ENCODE measurements around the gene GCGR. TPM values are rescaled to one million over a fixed set of nuclear protein-coding genes. Genes with fewer than 3 reads are reported as not detected.
A peak's percentile ranks its signal among the peaks of the same experiment; 100 is the strongest.

Gene GCGR
- polyA plus RNA-seq, 1 donor (not counting 4 experiments of a cell fraction or from before 2014, with no cell fraction given): not detected

GRCh38 chr17:81802856-81803643 lies 900 bp upstream of the GCGR start:
- Histone ChIP-seq H3K4me2 (ENCODE audit: control insufficient read depth, extremely low read depth, insufficient read depth, low read depth, low read length) (no peak overlapping the region), H2AFZ (ENCODE audit: control insufficient read depth, low read length) (no peak overlapping the region), H3K9me3 (ENCODE audit: control insufficient read depth, low read depth, low read length) (no peaks in the 10 kb centered on the region), H3K36me3 (ENCODE audit: control insufficient read depth in 2 of 2, extremely low read depth in 1 of 2, insufficient read depth in 2 of 2, low read length in 2 of 2) (no peaks in the 10 kb centered on the region), H3K27ac (ENCODE audit: control insufficient read depth, insufficient read depth, low read length) (no peak overlapping the region), H3K79me2 (ENCODE audit: control insufficient read depth, insufficient read depth, low read length) (no peaks in the 10 kb centered on the region), H3K4me1 (ENCODE audit: control insufficient read depth, extremely low read depth, insufficient read depth, low read length) (no peaks in the 10 kb centered on the region), H4K20me1 (ENCODE audit: control insufficient read depth, extremely low read depth, insufficient read depth, low read length) (no peaks in the 10 kb centered on the region), H3K4me3 (ENCODE audit: control insufficient read depth in 2 of 3, extremely low read depth in 1 of 3, insufficient read depth in 2 of 3, low read depth in 1 of 3, low read length in 3 of 3) (no peak overlapping the region), H3K9me1 (ENCODE audit: control insufficient read depth, extremely low read depth, insufficient read depth, low read length) (no peaks in the 10 kb centered on the region), H3K27me3 (ENCODE audit: control insufficient read depth, extremely low read depth, insufficient read depth, low read length) (peaks cover 75% of the 10 kb centered on the region), H3K9ac (ENCODE audit: control insufficient read depth, extremely low read depth, insufficient read depth, low read length) (no peak overlapping the region)
- DNase-seq (ENCODE audit: low read depth, low spot score) (no peak), FAIRE-seq (no peak)
- dilution Hi-C loops (cut with MboI; ENCODE audit: extremely low pct_ligation_motif_present, low sequenced_read_pairs): no loop called here
- TF ChIP-seq EZH2 (IDR thresholded peaks at IDR 0.05; ENCODE audit: low read length): peak; percentile 76
- TF ChIP-seq, protein P1, sequence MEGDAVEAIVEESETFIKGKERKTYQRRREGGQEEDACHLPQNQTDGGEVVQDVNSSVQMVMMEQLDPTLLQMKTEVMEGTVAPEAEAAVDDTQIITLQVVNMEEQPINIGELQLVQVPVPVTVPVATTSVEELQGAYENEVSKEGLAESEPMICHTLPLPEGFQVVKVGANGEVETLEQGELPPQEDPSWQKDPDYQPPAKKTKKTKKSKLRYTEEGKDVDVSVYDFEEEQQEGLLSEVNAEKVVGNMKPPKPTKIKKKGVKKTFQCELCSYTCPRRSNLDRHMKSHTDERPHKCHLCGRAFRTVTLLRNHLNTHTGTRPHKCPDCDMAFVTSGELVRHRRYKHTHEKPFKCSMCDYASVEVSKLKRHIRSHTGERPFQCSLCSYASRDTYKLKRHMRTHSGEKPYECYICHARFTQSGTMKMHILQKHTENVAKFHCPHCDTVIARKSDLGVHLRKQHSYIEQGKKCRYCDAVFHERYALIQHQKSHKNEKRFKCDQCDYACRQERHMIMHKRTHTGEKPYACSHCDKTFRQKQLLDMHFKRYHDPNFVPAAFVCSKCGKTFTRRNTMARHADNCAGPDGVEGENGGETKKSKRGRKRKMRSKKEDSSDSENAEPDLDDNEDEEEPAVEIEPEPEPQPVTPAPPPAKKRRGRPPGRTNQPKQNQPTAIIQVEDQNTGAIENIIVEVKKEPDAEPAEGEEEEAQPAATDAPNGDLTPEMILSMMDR (optimal IDR thresholded peaks at IDR 0.05 in 1 of 3, IDR thresholded peaks at IDR 0.05 in 1 of 3, conservative IDR thresholded peaks at IDR 0.05 in 1 of 3; ENCODE audit: extremely low read depth in 1 of 3, insufficient read depth in 2 of 3, low read length in 3 of 3): no peak

DNA sequence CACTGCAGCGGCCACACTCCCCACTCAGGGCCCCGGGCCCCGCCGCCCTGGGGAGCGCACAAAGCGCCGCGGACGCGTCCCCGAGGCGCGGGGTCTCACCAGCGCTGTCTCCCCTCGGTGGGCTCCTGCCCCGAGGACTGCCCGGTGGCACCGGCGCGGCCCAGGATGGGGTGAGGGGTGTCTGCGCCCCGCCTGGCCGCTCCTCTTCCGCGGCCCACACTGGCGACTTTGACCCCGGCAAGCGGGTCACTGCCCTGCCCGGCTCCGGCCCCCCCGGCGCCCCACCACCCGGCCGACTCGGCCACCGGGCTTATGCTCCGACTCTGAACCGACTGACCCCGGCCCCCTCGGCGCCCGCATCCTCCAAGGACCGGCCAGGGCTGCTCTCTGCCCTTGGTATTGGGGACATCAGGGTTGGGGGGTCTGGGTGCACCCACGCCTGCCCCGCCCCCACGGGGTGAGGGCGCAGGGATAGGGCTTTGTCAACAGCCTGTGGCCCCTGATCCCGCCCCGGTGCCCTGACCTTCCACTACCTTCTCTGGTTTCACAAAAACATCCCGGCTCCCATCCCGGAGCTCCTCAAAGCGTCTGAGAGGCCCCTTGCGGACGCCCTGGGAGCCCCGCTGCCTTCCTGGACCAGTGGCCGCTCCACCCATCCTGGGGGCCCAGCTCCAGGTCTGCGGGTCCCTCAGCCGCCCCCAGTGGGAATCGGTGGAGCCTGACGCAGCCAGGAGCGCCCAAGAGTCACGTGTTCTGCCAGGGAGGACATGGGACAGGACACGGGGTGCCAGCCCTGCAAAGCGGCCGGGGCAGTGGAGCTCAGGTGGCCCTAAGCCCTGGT lies 829 bp downstream of the GCGR start:
- dilution Hi-C loops (cut with MboI; ENCODE audit: extremely low pct_ligation_motif_present, low sequenced_read_pairs): no loop called here
- no peaks in the 10 kb centered on the region for H3K36me3 ChIP-seq (ENCODE audit: control insufficient read depth in 2 of 2, extremely low read depth in 1 of 2, insufficient read depth in 2 of 2, low read length in 2 of 2)
- no peak overlapping the region for H2AFZ ChIP-seq (ENCODE audit: control insufficient read depth, low read length)
- no peak overlapping the region for H3K4me2 ChIP-seq (ENCODE audit: control insufficient read depth, extremely low read depth, insufficient read depth, low read depth, low read length)
- no peak overlapping the region for H3K27ac ChIP-seq (ENCODE audit: control insufficient read depth, insufficient read depth, low read length)
- no peaks in the 10 kb centered on the region for H3K4me1 ChIP-seq (ENCODE audit: control insufficient read depth, extremely low read depth, insufficient read depth, low read length)
- no peaks in the 10 kb centered on the region for H3K9me1 ChIP-seq (ENCODE audit: control insufficient read depth, extremely low read depth, insufficient read depth, low read length)
- no peak for FAIRE-seq
- no peak overlapping the region for H3K9ac ChIP-seq (ENCODE audit: control insufficient read depth, extremely low read depth, insufficient read depth, low read length)
- H3K4me3 ChIP-seq (ENCODE audit: control insufficient read depth in 2 of 3, extremely low read depth in 1 of 3, insufficient read depth in 2 of 3, low read depth in 1 of 3, low read length in 3 of 3): no peak overlapping the region
- TF ChIP-seq EZH2 (IDR thresholded peaks at IDR 0.05; ENCODE audit: low read length): peak; percentile 99
- TF ChIP-seq, protein P1 (optimal IDR thresholded peaks at IDR 0.05 in 1 of 3, IDR thresholded peaks at IDR 0.05 in 1 of 3, conservative IDR thresholded peaks at IDR 0.05 in 1 of 3; ENCODE audit: extremely low read depth in 1 of 3, insufficient read depth in 2 of 3, low read length in 3 of 3): no peak
- no peaks in the 10 kb centered on the region for H3K9me3 ChIP-seq (ENCODE audit: control insufficient read depth, low read depth, low read length)
- H3K79me2 ChIP-seq (ENCODE audit: control insufficient read depth, insufficient read depth, low read length): no peaks in the 10 kb centered on the region
- H4K20me1 ChIP-seq (ENCODE audit: control insufficient read depth, extremely low read depth, insufficient read depth, low read length): no peaks in the 10 kb centered on the region
- no peak for DNase-seq (ENCODE audit: low read depth, low spot score)
- peaks cover 83% of the 10 kb centered on the region for H3K27me3 ChIP-seq (ENCODE audit: control insufficient read depth, extremely low read depth, insufficient read depth, low read length)

All from keratinocyte (primary cell).